Fibroblast of skin of right quadriceps (primary cell): Measurements from ENCODE around the gene TMEM181.
A peak's percentile ranks its signal among the peaks of the same experiment; 100 is the strongest.
"Not testable (repeated sequence)": the region's sequence is repeated elsewhere in the genome, so short reads cannot be mapped to it uniquely, and the experiment has no call there.

Experiments used
- DNase-seq: peaks from one replicate; pipeline ENCODE4 v3.0.0-alpha.2; 2013

Gene TMEM181

GRCh38 chr6:158642097-158642601, 82.3 kb downstream of the TMEM181 start:
- peak; percentile 57 for DNase-seq

GRCh38 chr6:158643836-158644230, 83.9 kb downstream of the TMEM181 start:
- no peak for DNase-seq

- peak; percentile 90 for DNase-seq
Observed at GRCh38 chr6:158644231-158645063, 84.6 kb downstream of the TMEM181 start, which contains the start of gene DYNLT1. TSS of gene DYNLT1 (minus strand) at chr6:158644743. CDS start at chr6:158644708, 35 bp downstream.

GRCh38 chr6:158645064-158646022, 85.5 kb downstream of the TMEM181 start:
- DNase-seq: no peak

- DNase-seq: no peak
Observed at GRCh38 chr6:158646023-158646910, 86.4 kb downstream of the TMEM181 start.

- DNase-seq: peak; percentile 63
Observed at GRCh38 chr6:158647501-158647900, 87.6 kb downstream of the TMEM181 start.

GRCh38 chr6:158648682-158649131, 88.8 kb downstream of the TMEM181 start:
- DNase-seq: peak; percentile 94

GRCh38 chr6:158649289-158650143, 89.6 kb downstream of the TMEM181 start, which contains the start of gene SYTL3:
TSS of gene SYTL3 (plus strand) at chr6:158650054. CDS start at chr6:158663269, 13,215 bp downstream.
- DNase-seq: peak; percentile 82

- not testable (repeated sequence) for DNase-seq
Observed at GRCh38 chr6:158651981-158652737, 92.3 kb downstream of the TMEM181 start.

- peak; percentile 67 for DNase-seq
Observed at GRCh38 chr6:158653577-158654354, 93.9 kb downstream of the TMEM181 start.

- DNase-seq: peak; percentile 87
Observed at GRCh38 chr6:158654498-158654897, 94.6 kb downstream of the TMEM181 start.

- DNase-seq: peak; percentile 83
Observed at GRCh38 chr6:158654960-158655489, 95.1 kb downstream of the TMEM181 start.

GRCh38 chr6:158655569-158656450, 95.9 kb downstream of the TMEM181 start:
- no peak for DNase-seq

- peak; percentile 47 for DNase-seq
Observed at GRCh38 chr6:158656986-158657385, 97.1 kb downstream of the TMEM181 start.

- DNase-seq: no peak
Observed at GRCh38 chr6:158660333-158660754, 100.5 kb downstream of the TMEM181 start.

GRCh38 chr6:158661156-158661685, 101.3 kb downstream of the TMEM181 start:
- DNase-seq: no peak

GRCh38 chr6:158662607-158662953, 102.7 kb downstream of the TMEM181 start:
- DNase-seq: no peak
